HFF-Myc (cell line): Measurements from ENCODE around the gene MBNL2.

Experiments
- DNase-seq: peaks from one replicate; pipeline ENCODE4 v3.0.0-alpha.2; 2011; ENCODE audit warnings: low read depth; ENCODE audit errors: extremely low read depth
- H3K4me3 ChIP-seq: replicated peaks from 2 replicates; pipeline ENCODE4 v1.5.1; 2011; ENCODE audit warnings: low read depth, mild to moderate bottlenecking, control low read depth, low read length
- CTCF ChIP-seq: IDR thresholded peaks from 2 replicates; pipeline ENCODE4 v1.5.1; 2012; ENCODE audit warnings: mild to moderate bottlenecking, low read depth, low read length, control low read depth; ENCODE audit errors: missing control alignments

MBNL2 gene

GRCh38 chr13:97268772-97269171 lies 46.6 kb downstream of the MBNL2 start:
- no peak overlapping the region for H3K4me3 ChIP-seq
- no peak for TF ChIP-seq CTCF
- no peak for DNase-seq

DNA sequence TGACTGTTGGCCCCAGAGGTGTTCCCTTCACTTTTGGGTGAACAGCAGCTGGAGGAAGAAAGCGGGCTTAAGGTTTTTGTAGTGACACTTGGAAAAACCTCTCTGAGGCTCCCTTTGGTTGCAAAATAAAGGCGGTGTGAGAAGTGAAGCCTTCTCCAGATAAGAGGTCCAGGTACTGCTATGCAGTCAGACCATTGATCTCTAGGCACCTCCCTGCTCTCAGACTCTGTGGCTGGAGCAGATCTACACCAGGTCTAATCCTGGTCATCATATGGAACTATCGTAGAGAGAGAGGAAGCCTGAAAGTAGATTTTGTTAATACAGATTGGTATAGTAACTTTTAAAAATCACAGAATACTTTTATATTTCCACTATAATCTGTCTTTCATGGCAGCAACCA lies 47.5 kb downstream of the MBNL2 start:
- DNase-seq: no peak
- H3K4me3 ChIP-seq: no peak overlapping the region
- TF ChIP-seq CTCF: no peak

DNA sequence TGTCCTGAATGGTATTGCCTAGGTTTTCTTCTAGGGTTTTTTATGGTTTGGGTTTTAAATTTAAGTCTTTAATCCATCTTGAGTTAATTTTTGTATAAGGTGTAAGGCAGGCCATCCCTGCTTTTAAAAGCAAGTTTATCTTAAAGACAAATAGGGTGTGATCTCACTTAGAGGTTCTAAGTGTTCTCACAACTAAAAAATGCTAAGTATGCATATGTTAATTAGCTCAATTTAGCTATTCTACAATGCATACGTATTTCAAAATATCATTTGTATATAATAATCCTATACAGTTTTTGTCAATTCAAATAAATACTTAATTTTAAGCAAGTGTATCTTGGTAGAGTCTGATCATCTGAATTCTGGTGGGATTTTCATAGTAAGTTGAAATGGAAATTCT lies 50.4 kb downstream of the MBNL2 start:
- TF ChIP-seq CTCF: no peak
- DNase-seq: no peak

DNA sequence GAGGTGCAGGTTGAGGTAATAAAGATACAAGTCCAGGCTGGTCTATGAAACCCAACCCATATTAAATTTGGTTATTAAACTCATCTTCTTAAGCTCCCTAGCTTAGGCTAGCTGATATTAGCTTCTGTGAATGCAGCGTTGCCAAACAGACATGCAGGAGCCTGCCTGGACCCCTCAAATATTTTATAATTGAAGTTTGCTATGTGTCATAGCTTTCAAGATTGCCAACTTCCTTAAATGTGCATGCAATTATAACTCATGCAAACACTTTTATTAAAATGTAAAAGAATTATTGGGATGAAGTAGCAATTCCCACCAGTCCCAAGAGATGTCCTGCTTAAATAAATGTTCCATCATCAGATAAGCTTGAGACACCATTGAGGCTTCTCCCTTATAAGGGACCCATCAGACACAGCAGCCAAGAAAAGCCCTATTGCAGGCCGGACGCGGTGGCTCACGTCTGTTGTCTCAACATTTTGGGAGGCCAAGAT lies 51.3 kb downstream of the MBNL2 start:
- no peak overlapping the region for H3K4me3 ChIP-seq
- no peak for DNase-seq
- TF ChIP-seq CTCF: no peak

More for the DNA sequence above, 50.4 kb downstream of the MBNL2 start:
- no peak overlapping the region for H3K4me3 ChIP-seq

- no peak overlapping the region for H3K4me3 ChIP-seq
- DNase-seq: peak; percentile 84
- no peak for TF ChIP-seq CTCF
Observed at GRCh38 chr13:97274829-97275649, 52.9 kb downstream of the MBNL2 start.

DNA sequence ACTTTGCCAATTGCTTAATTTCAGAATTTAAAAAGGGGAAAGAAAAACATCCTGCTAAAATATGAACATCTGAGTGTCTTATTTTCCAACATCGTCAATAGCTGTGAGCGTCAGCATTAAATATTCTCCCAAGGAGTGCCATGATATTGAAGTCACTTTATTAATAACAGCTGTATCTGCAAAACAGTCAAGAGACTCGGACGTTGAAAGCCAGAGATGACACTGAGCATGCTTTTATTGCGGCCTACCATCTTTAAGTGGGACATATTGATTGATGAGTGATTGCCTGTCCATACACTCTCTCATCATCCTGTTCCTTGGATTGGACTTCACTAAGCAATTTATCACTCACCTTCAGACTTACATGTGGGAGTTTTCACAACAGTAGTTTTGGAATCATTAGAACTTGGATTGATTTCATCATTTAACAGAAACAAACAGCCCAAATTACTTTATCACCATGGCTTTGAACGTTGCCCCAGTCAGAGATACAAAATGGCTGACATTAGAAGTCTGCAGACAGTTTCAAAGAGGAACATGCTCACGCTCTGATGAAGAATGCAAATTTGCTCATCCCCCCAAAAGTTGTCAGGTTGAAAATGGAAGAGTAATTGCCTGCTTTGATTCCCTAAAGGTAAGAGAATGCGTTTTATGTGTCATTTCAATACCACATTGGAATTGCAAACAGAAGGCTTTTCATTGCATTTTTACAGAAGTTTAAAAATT lies 53.8 kb downstream of the MBNL2 start:
- no peak for TF ChIP-seq CTCF
- DNase-seq: no peak
- no peak overlapping the region for H3K4me3 ChIP-seq
